Activated CD4-positive, alpha-beta T cell treated with anti-CD3 and anti-CD28 coated beads, Interleukin-2, amount 50 U/mL, for 24 hours (primary cell): Measurements from ENCODE around the gene NOC4L.
"Not testable (repeated sequence)": the region's sequence is repeated elsewhere in the genome, so short reads cannot be mapped to it uniquely, and the experiment has no call there.

Experiments used
- DNase-seq, 2 donors: peaks; one replicate each; pipeline ENCODE4 v3.0.0-alpha.2; 2020; ENCODE audit warnings: low read depth in 1 of 2, low spot score in 1 of 2

NOC4L gene

GRCh38 chr12:132180648-132181546, 36.6 kb downstream of the NOC4L start:
- no peak for DNase-seq

- no peak for DNase-seq
Observed at GRCh38 chr12:132181570-132182200, 37.4 kb downstream of the NOC4L start.

GRCh38 chr12:132182206-132182710, 38.0 kb downstream of the NOC4L start:
- no peak for DNase-seq

- DNase-seq: no peak
Observed at GRCh38 chr12:132182711-132183365, 38.6 kb downstream of the NOC4L start.

GRCh38 chr12:132185705-132186104, 41.4 kb downstream of the NOC4L start:
- no peak for DNase-seq

- DNase-seq: no peak
Observed at GRCh38 chr12:132186208-132186856, 42.1 kb downstream of the NOC4L start.

- DNase-seq: no peak
Observed at GRCh38 chr12:132186857-132187620, 42.8 kb downstream of the NOC4L start.

- no peak for DNase-seq
Observed at GRCh38 chr12:132187646-132188450, 43.6 kb downstream of the NOC4L start.

- DNase-seq: no peak
Observed at GRCh38 chr12:132188451-132188901, 44.2 kb downstream of the NOC4L start.

- DNase-seq: no peak
Observed at GRCh38 chr12:132188916-132189325, 44.7 kb downstream of the NOC4L start.

- peak; percentile 88 to 90 for DNase-seq
Observed at GRCh38 chr12:132189378-132190011, 45.2 kb downstream of the NOC4L start.

- DNase-seq: no peak
Observed at GRCh38 chr12:132190012-132190755, 45.9 kb downstream of the NOC4L start.

- DNase-seq: no peak
Observed at GRCh38 chr12:132190834-132191500, 46.7 kb downstream of the NOC4L start.

GRCh38 chr12:132191715-132192553, 47.7 kb downstream of the NOC4L start:
- DNase-seq: no peak

GRCh38 chr12:132194056-132194455, 49.8 kb downstream of the NOC4L start:
- no peak for DNase-seq

- no peak for DNase-seq
Observed at GRCh38 chr12:132194556-132194955, 50.3 kb downstream of the NOC4L start.

- DNase-seq: not testable (repeated sequence)
Observed at GRCh38 chr12:132195242-132195641, 51.0 kb downstream of the NOC4L start.
